T-helper 9 cell (primary cell): Measurements from ENCODE around the gene POU2AF3.
"Not testable (repeated sequence)": the region's sequence is repeated elsewhere in the genome, so short reads cannot be mapped to it uniquely, and the experiment has no call there.

ENCODE experiments used
- DNase-seq: peaks from one replicate; pipeline ENCODE4 v3.0.0-alpha.2; 2020

POU2AF3 gene

GRCh38 chr11:111301004-111301841 is 2.9 kb downstream of the POU2AF3 start:
- DNase-seq, result no peak

- no peak for DNase-seq
Measured at GRCh38 chr11:111301842-111302118, 3.4 kb downstream of the POU2AF3 start.

GRCh38 chr11:111302298-111302697 is 4.0 kb downstream of the POU2AF3 start:
- DNase-seq, result no peak

- DNase-seq, result no peak
Measured at GRCh38 chr11:111303461-111303860, 5.1 kb downstream of the POU2AF3 start.

GRCh38 chr11:111305162-111305802 is 6.9 kb downstream of the POU2AF3 start:
- no peak for DNase-seq

- DNase-seq, result no peak
Measured at GRCh38 chr11:111305876-111306275, 7.5 kb downstream of the POU2AF3 start.

GRCh38 chr11:111306321-111306720 is 8.0 kb downstream of the POU2AF3 start:
- no peak for DNase-seq

- no peak for DNase-seq
Measured at GRCh38 chr11:111307472-111308108, 9.2 kb downstream of the POU2AF3 start.

- no peak for DNase-seq
Measured at GRCh38 chr11:111308140-111308539, 9.8 kb downstream of the POU2AF3 start.

GRCh38 chr11:111309215-111309915 is 11.0 kb downstream of the POU2AF3 start:
- DNase-seq, result no peak

- no peak for DNase-seq
Measured at GRCh38 chr11:111310088-111310487, 11.7 kb downstream of the POU2AF3 start.

- no peak for DNase-seq
Measured at GRCh38 chr11:111310723-111311122, 12.4 kb downstream of the POU2AF3 start.

- no peak for DNase-seq
Measured at GRCh38 chr11:111312076-111312475, 13.7 kb downstream of the POU2AF3 start.

- DNase-seq, result no peak
Measured at GRCh38 chr11:111319296-111319695, 20.9 kb downstream of the POU2AF3 start.

GRCh38 chr11:111320199-111320598 is 21.9 kb downstream of the POU2AF3 start:
- DNase-seq, result not testable (repeated sequence)

- no peak for DNase-seq
Measured at GRCh38 chr11:111320728-111321568, 22.6 kb downstream of the POU2AF3 start.

- no peak for DNase-seq
Measured at GRCh38 chr11:111322534-111322933, 24.2 kb downstream of the POU2AF3 start.

GRCh38 chr11:111324277-111324720 is 26.0 kb downstream of the POU2AF3 start:
- no peak for DNase-seq

- no peak for DNase-seq
Measured at GRCh38 chr11:111325259-111325658, 26.9 kb downstream of the POU2AF3 start.

- DNase-seq, result no peak
Measured at GRCh38 chr11:111326824-111327223, 28.5 kb downstream of the POU2AF3 start.

GRCh38 chr11:111327908-111328624 is 29.7 kb downstream of the POU2AF3 start:
- no peak for DNase-seq
